Anterior cingulate cortex (tissue), 58 donors: ENCODE results near the gene HARS1.
"Not testable (repeated sequence)": the region's sequence is repeated elsewhere in the genome, so short reads cannot be mapped to it uniquely, and the experiment has no call there.

Experiments
- DNase-seq, 58 donors: peaks; one replicate each; lab custom pipeline; 2025; lab: John Stamatoyannopoulos, UW

Gene HARS1

GRCh38 chr5:140635291-140636257, 55.6 kb downstream of the HARS1 start:
- DNase-seq, result no peak

GRCh38 chr5:140634103-140634502, 57.1 kb downstream of the HARS1 start:
- no peak for DNase-seq

GRCh38 chr5:140633501-140633900, 57.7 kb downstream of the HARS1 start:
- DNase-seq, result no peak

GRCh38 chr5:140633021-140633471, 58.1 kb downstream of the HARS1 start, which contains the start of gene CD14:
CD14 (minus strand) TSS chr5:140633175; CDS start chr5:140633071, 104 bp downstream.
- peak in 12 of 58 donors; percentile 22 to 54 (median 48) for DNase-seq

- DNase-seq, result peak in 30 of 58 donors; percentile 15 to 71 (median 38)
These were observed 58.7 kb downstream of the HARS1 start for GRCh38 chr5:140632366-140633020.

GRCh38 chr5:140631831-140632365, 59.3 kb downstream of the HARS1 start:
- DNase-seq, result peak in 3 of 58 donors; percentile 7 to 42 (median 23)

- peak in 2 of 58 donors; percentile 2 to 18 for DNase-seq
These were observed 60.1 kb downstream of the HARS1 start for GRCh38 chr5:140631036-140631417.

GRCh38 chr5:140630292-140631035, 60.7 kb downstream of the HARS1 start:
- no peak for DNase-seq

- DNase-seq, result no peak
These were observed 62.5 kb downstream of the HARS1 start for GRCh38 chr5:140628711-140629110.

- DNase-seq, result no peak
These were observed 63.2 kb downstream of the HARS1 start for GRCh38 chr5:140627972-140628371.

GRCh38 chr5:140624886-140625285, 66.3 kb downstream of the HARS1 start:
- DNase-seq, result not testable (repeated sequence)
